8988T (cell line): ENCODE results near the gene RPL12.

Source experiments
- DNase-seq: peaks from one replicate; pipeline ENCODE4 v3.0.0; 2011

Gene RPL12

GRCh38 chr9:127450830-127451607 lies at the start of gene RPL12, which contains the start of gene LRSAM1:
RPL12 (minus strand) TSS chr9:127451406; CDS start chr9:127451317, 89 bp downstream.
LRSAM1 (plus strand) TSS chr9:127451510; CDS start chr9:127454528, 3,018 bp downstream.
- peak; percentile 87 for DNase-seq

GRCh38 chr9:127500862-127501261 lies 49.7 kb upstream of the RPL12 start:
- DNase-seq = no peak

- no peak for DNase-seq
Observed at GRCh38 chr9:127500399-127500798, 49.2 kb upstream of the RPL12 start.

GRCh38 chr9:127498298-127498697 lies 47.1 kb upstream of the RPL12 start:
- no peak for DNase-seq

GRCh38 chr9:127497656-127498290 lies 46.6 kb upstream of the RPL12 start:
- DNase-seq = no peak

- no peak for DNase-seq
Observed at GRCh38 chr9:127496974-127497373, 45.8 kb upstream of the RPL12 start.

- DNase-seq = no peak
Observed at GRCh38 chr9:127495884-127496555, 44.8 kb upstream of the RPL12 start.

GRCh38 chr9:127494304-127494702 lies 43.1 kb upstream of the RPL12 start:
- DNase-seq = no peak

- DNase-seq = no peak
Observed at GRCh38 chr9:127493592-127494303, 42.5 kb upstream of the RPL12 start.

GRCh38 chr9:127492616-127493015 lies 41.4 kb upstream of the RPL12 start:
- no peak for DNase-seq

GRCh38 chr9:127491516-127491915 lies 40.3 kb upstream of the RPL12 start:
- no peak for DNase-seq

GRCh38 chr9:127490535-127491230 lies 39.5 kb upstream of the RPL12 start:
- no peak for DNase-seq

GRCh38 chr9:127489471-127490115 lies 38.4 kb upstream of the RPL12 start:
- DNase-seq = no peak

GRCh38 chr9:127488946-127489345 lies 37.7 kb upstream of the RPL12 start:
- DNase-seq = no peak

- DNase-seq = no peak
Observed at GRCh38 chr9:127485995-127486394, 34.8 kb upstream of the RPL12 start.

- no peak for DNase-seq
Observed at GRCh38 chr9:127482662-127483061, 31.5 kb upstream of the RPL12 start.

- no peak for DNase-seq
Observed at GRCh38 chr9:127479507-127480081, 28.4 kb upstream of the RPL12 start.

GRCh38 chr9:127474592-127474991 lies 23.4 kb upstream of the RPL12 start:
- no peak for DNase-seq

GRCh38 chr9:127473932-127474331 lies 22.7 kb upstream of the RPL12 start:
- DNase-seq = no peak

- DNase-seq = no peak
Observed at GRCh38 chr9:127473501-127473900, 22.3 kb upstream of the RPL12 start.

- no peak for DNase-seq
Observed at GRCh38 chr9:127470662-127471061, 19.5 kb upstream of the RPL12 start.

- no peak for DNase-seq
Observed at GRCh38 chr9:127467621-127468020, 16.4 kb upstream of the RPL12 start.
